OCI-LY7 (cell line): ENCODE results near the gene PALLD. TPM values are rescaled to one million over a fixed set of nuclear protein-coding genes. Genes with fewer than 3 reads are reported as not detected.

Source experiments
- BruUV-seq: library from RNA; stranded (reverse); fragments of 400-500 nt; replicated peaks from 2 replicates; lab custom pipeline; 2021; lab: Mats Ljungman, UMichigan
- CTCF ChIA-PET: fragments of 300-600 bp; sonication (Branson Sonifier 250); formaldehyde crosslinking; loops from one replicate; lab custom pipeline; 2022; ENCODE audit warnings: antibody characterized with exemption; ENCODE audit not compliant: unreplicated experiment; lab: Charles Lee
- POLR2A ChIA-PET: fragments of 300-600 bp; sonication (Branson Sonifier 250); formaldehyde crosslinking; loops from one replicate; lab custom pipeline; 2022; ENCODE audit warnings: antibody characterized with exemption; lab: Charles Lee
- DNase-seq: peaks from one replicate; pipeline ENCODE4 v3.0.0-alpha.2; 2015; ENCODE audit warnings: low spot score
- H2AFZ ChIP-seq: fragments of 200-600 bp; sonication (generic), shearing (Covaris generic); 2 replicates; pipeline ENCODE4 v1.6.1; 2014; ENCODE audit warnings: mild to moderate bottlenecking, antibody characterized with exemption, low read length, moderate library complexity
- H3K27ac ChIP-seq: fragments of 200-600 bp; sonication (generic); 2 replicates; pipeline ENCODE4 v1.5.1; 2014; ENCODE audit warnings: mixed run types, low read depth, mild to moderate bottlenecking, moderate library complexity, low read length, inconsistent platforms; ENCODE audit not compliant: poor library complexity, severe bottlenecking
- H3K36me3 ChIP-seq: fragments of 200-600 bp; sonication (generic); 2 replicates; pipeline ENCODE4 v1.6.1; 2014; ENCODE audit warnings: mild to moderate bottlenecking, antibody characterized with exemption, low read length, moderate library complexity, mixed read lengths; ENCODE audit not compliant: insufficient read depth
- H3K4me1 ChIP-seq: fragments of 200-600 bp; sonication (generic); 2 replicates; pipeline ENCODE4 v1.5.1; 2014; ENCODE audit warnings: mild to moderate bottlenecking, low read length; ENCODE audit not compliant: insufficient read depth, poor library complexity, severe bottlenecking
- H3K4me2 ChIP-seq: fragments of 200-600 bp; sonication (generic); 2 replicates; pipeline ENCODE4 v1.6.1; 2014; ENCODE audit warnings: mild to moderate bottlenecking, low read length
- H3K4me3 ChIP-seq: fragments of 200-600 bp; sonication (generic); 2 replicates; pipeline ENCODE4 v1.5.1; 2014; ENCODE audit warnings: mild to moderate bottlenecking, low read depth, low read length; ENCODE audit not compliant: poor library complexity, severe bottlenecking
- H3K79me2 ChIP-seq: fragments of 200-600 bp; sonication (generic); 2 replicates; pipeline ENCODE4 v1.6.1; 2016; ENCODE audit warnings: low read depth, mild to moderate bottlenecking, low read length, moderate library complexity, mixed read lengths; ENCODE audit not compliant: insufficient read depth
- H3K9me2 ChIP-seq: fragments of 200-600 bp; sonication (generic); 2 replicates; pipeline ENCODE4 v1.6.1; 2016; ENCODE audit warnings: mild to moderate bottlenecking, low read length, mixed read lengths; ENCODE audit not compliant: insufficient read depth
- H3K9me3 ChIP-seq: fragments of 200-600 bp; sonication (generic); 2 replicates; pipeline ENCODE4 v1.6.1; 2014; ENCODE audit warnings: mild to moderate bottlenecking, mixed run types, low read length, mixed read lengths
- H4K20me1 ChIP-seq: fragments of 200-600 bp; sonication (generic); 2 replicates; pipeline ENCODE4 v1.6.1; 2014; ENCODE audit warnings: mild to moderate bottlenecking, antibody characterized with exemption, low read length, moderate library complexity, mixed read lengths; ENCODE audit not compliant: insufficient read depth
- CTCF ChIP-seq: fragments of 200-600 bp; sonication (generic); conservative IDR thresholded peaks from 2 replicates; pipeline ENCODE4 v1.5.1; 2014; ENCODE audit warnings: mild to moderate bottlenecking, antibody characterized with exemption, low read length, moderate library complexity, mixed read lengths
- EZH2phosphoT487 ChIP-seq: fragments of 200-600 bp; sonication (generic); IDR thresholded peaks from 2 replicates; pipeline ENCODE4 v1.6.1; 2018; ENCODE audit warnings: low read depth, borderline replicate concordance, mild to moderate bottlenecking, mixed run types, antibody characterized with exemption, low read length, moderate library complexity, mixed read lengths
- intact Hi-C: fragments of 100-400 bp; cut with micrococcal nuclease; formaldehyde crosslinking; loops from one replicate; pipeline ENCODE4 v1.10.0; 2022; ENCODE audit not compliant: unreplicated experiment
- total RNA-seq, 2 experiments: library from RNA; depleted of rRNA in 1 of 2; stranded (reverse); fragments of >200 nt in 1 of 2; shearing (Covaris generic) in 1 of 2; gene quantifications; 2 replicates each; pipeline ENCODE4 v1.2.3, GENCODE V29; 2014 to 2022

The PALLD gene
- total RNA-seq, 2 experiments from 2014 or later = 0.73 to 2.8 TPM

- no peaks in the 10 kb centered on the region for H3K36me3 ChIP-seq
- H3K4me1 ChIP-seq = no peaks in the 10 kb centered on the region
- H3K79me2 ChIP-seq = no peaks in the 10 kb centered on the region
- H3K27ac ChIP-seq = no peak overlapping the region
- no peaks in the 10 kb centered on the region for H4K20me1 ChIP-seq
- H3K4me3 ChIP-seq = no peak overlapping the region
- ChIA-PET CTCF (no interaction called here), POLR2A (interaction anchor here (0.6 kb wide), 1 partner anchor 13 kb away, joined by 3 read pairs; no protein-coding TSS in a partner anchor)
- intact Hi-C loops = no loop called here
- TF ChIP-seq CTCF = no peak
- no peak for TF ChIP-seq EZH2phosphoT487
- no peaks in the 10 kb centered on the region for H3K9me3 ChIP-seq
- no peak overlapping the region for H3K4me2 ChIP-seq
- DNase-seq = no peak
- H2AFZ ChIP-seq = no peak overlapping the region
- no peaks in the 10 kb centered on the region for H3K9me2 ChIP-seq
- no TSS peak for BruUV-seq
These were observed 28.0 kb downstream of the PALLD start for GRCh38 chr4:168524897-168525296.

GRCh38 chr4:168527560-168527959 is 30.7 kb downstream of the PALLD start:
- no peak for TF ChIP-seq CTCF
- TF ChIP-seq EZH2phosphoT487 = no peak
- ChIA-PET CTCF (no interaction called here), POLR2A (no interaction called here)
- no peak overlapping the region for H3K4me2 ChIP-seq
- no peaks in the 10 kb centered on the region for H3K9me3 ChIP-seq
- no peak overlapping the region for H3K4me3 ChIP-seq
- BruUV-seq = no TSS peak
- no peak overlapping the region for H2AFZ ChIP-seq
- intact Hi-C loops = no loop called here
- H3K27ac ChIP-seq = no peak overlapping the region
- no peak for DNase-seq
- H3K79me2 ChIP-seq = no peaks in the 10 kb centered on the region
- H3K36me3 ChIP-seq = no peaks in the 10 kb centered on the region
- H3K4me1 ChIP-seq = no peaks in the 10 kb centered on the region
- H4K20me1 ChIP-seq = no peaks in the 10 kb centered on the region
- no peaks in the 10 kb centered on the region for H3K9me2 ChIP-seq

DNA sequence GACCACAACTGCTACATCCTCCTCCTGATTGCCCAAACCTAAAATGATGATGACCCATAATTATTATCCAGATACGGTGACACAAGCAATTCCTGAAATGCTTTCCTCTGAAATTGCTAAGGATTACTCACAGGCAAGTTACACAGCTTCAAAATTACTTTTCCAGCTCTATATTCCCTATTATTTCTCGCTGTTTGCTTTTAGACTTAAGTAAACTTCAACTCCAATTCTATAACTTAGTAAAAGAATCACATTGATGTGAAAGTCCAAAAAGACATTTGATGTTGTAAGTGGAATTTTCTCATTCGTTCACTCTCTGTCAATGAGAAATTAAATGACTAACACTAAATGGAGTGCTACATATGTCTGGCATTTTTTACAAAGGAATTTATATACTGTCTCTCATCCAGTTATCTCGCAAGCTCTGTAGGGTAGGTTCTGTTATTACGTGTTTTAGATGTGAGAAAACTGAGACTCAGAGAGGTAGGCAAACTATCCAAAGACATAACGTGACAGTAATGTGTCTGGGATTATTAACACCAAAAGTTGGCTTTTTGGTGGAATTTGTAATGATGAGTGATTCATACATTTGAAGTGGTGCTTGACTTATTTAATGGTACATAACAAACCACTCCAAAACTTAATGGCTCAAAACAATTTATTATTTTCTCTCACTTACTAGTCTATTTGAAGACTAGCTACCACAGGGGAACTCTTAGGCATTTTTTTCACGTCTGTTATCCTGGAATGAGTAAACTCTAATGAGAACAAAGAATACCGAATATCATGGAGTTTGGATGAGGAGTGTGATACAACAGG is 31.5 kb downstream of the PALLD start:
- Histone ChIP-seq H3K79me2 (no peaks in the 10 kb centered on the region), H3K27ac (no peak overlapping the region), H2AFZ (no peak overlapping the region), H3K4me2 (no peak overlapping the region), H3K9me3 (no peaks in the 10 kb centered on the region), H3K4me3 (no peak overlapping the region), H3K4me1 (no peaks in the 10 kb centered on the region), H3K9me2 (no peaks in the 10 kb centered on the region), H4K20me1 (no peaks in the 10 kb centered on the region), H3K36me3 (no peaks in the 10 kb centered on the region)
- ChIA-PET POLR2A (no interaction called here), CTCF (no interaction called here)
- DNase-seq = no peak
- no TSS peak for BruUV-seq
- intact Hi-C loops = no loop called here
- TF ChIP-seq CTCF (no peak), EZH2phosphoT487 (no peak)
